B cell (primary cell): Measurements from ENCODE around the gene TSPAN14.

Source experiments
- EZH2 ChIP-seq: IDR thresholded peaks from 2 replicates; pipeline ENCODE4 v1.6.1; 2012; ENCODE audit warnings: borderline replicate concordance, low read depth, mild to moderate bottlenecking, moderate library complexity, low read length; ENCODE audit not compliant: insufficient read depth, poor library complexity, severe bottlenecking
- TF ChIP-seq, protein P1 (sequence below): fragments of 200-600 bp; IDR thresholded peaks from one replicate; pipeline ENCODE4 v1.8.0; 2022; ENCODE audit warnings: antibody characterized with exemption, mild to moderate bottlenecking

DNA sequence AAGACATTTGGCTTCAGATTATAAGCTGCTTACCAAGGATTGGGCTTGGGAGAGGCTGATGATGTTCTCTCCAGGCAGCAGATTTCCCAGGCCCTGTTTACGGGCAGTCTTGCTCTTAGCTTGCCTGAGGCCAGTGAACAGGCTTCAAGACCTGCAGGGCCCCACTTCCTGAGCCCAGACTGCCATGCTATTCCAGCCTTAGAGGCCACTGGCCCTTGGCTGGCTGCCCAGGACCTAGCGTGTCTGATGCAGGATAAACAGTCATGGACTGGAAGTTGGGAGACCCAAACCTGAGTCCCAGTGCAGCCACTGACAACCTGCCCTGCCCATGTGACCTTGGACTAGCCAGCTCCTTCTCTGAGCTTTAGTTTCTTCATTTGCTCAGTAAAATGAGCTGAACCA is 42.8 kb upstream of the TSPAN14 start:
- TF ChIP-seq, protein P1, sequence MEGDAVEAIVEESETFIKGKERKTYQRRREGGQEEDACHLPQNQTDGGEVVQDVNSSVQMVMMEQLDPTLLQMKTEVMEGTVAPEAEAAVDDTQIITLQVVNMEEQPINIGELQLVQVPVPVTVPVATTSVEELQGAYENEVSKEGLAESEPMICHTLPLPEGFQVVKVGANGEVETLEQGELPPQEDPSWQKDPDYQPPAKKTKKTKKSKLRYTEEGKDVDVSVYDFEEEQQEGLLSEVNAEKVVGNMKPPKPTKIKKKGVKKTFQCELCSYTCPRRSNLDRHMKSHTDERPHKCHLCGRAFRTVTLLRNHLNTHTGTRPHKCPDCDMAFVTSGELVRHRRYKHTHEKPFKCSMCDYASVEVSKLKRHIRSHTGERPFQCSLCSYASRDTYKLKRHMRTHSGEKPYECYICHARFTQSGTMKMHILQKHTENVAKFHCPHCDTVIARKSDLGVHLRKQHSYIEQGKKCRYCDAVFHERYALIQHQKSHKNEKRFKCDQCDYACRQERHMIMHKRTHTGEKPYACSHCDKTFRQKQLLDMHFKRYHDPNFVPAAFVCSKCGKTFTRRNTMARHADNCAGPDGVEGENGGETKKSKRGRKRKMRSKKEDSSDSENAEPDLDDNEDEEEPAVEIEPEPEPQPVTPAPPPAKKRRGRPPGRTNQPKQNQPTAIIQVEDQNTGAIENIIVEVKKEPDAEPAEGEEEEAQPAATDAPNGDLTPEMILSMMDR: no peak
- TF ChIP-seq EZH2: no peak
